ENCODE results near the gene ATG2B.

GRCh38 chr14:96407935-96408570 is 44.9 kb upstream of the ATG2B start:
- TF ChIP-seq CTCF (IDR thresholded peaks at IDR 0.05 in 8 of 11, conservative IDR thresholded peaks at IDR 0.05 in 3 of 11) = no peak
- TF ChIP-seq POLR2AphosphoS5 (IDR thresholded peaks at IDR 0.05) = no peak
- TF ChIP-seq POLR2A (IDR thresholded peaks at IDR 0.05) = no peak

Measured in spleen (tissue), 7 donors.